ENCODE measurements around the gene TMEM150B.

Gene TMEM150B

DNA sequence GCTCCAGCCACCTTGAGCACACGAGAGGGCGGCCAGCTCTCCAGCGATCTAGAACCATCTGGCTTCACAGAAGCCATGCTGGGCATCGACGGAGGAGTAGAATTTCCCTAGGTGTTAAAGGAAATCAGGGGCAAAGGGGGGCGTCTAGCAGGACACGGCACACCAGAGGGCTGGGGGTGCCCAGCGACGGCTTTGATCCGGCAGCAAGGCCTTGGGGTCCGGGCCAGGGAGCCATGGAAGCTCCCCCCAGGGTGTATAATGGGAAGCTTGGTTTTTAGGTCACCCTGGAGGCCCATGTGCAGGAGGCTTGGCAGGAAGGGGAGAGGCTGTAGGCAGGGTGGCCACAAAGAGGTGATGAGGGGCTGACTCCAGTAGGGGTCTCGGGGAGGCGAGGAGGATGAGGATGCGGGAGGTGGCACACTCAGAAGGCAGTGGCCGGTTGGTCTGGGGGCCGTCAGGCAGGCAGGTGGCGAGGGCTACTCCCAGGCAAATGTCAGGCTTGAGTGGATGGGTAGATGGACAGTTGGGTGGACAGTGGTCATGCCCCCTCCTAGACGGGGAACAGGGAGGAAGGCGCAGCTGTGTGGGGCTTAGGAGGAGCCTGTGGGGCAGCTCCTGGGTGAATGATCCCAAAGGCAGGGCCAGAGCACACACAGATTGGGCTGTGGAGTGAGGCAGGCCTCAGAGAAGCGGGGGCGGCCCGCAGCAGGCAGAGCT lies 20.1 kb upstream of the TMEM150B start:
- no peak overlapping the region for H3K4me3 ChIP-seq
- H3K36me3 ChIP-seq (ENCODE audit: insufficient read depth, low read length) = no peaks in the 10 kb centered on the region; the same call in 1 of the 2 replicates
- no peak overlapping the region for H3K9ac ChIP-seq (ENCODE audit: insufficient read length)
- no peak overlapping the region for H3K27ac ChIP-seq
- no peak for DNase-seq (ENCODE audit: low read depth, low spot score)
- H3K9me3 ChIP-seq (ENCODE audit: low read depth, low read length) = no peaks in the 10 kb centered on the region
- TF ChIP-seq EZH2 (IDR thresholded peaks at IDR 0.05) (no peak), POLR2AphosphoS5 (IDR thresholded peaks at IDR 0.05; ENCODE audit: borderline replicate concordance, low read depth, low read length) (no peak), FOXP2 (optimal IDR thresholded peaks at IDR 0.05; ENCODE audit: control extremely low read depth, extremely low read length, insufficient read depth) (no peak)

- Histone ChIP-seq H3K9me3 (ENCODE audit: low read depth, low read length) (no peaks in the 10 kb centered on the region), H3K4me3 (no peak overlapping the region), H3K36me3 (ENCODE audit: insufficient read depth, low read length) (no peaks in the 10 kb centered on the region; the same call in 1 of the 2 replicates), H3K27ac (no peak overlapping the region), H3K9ac (ENCODE audit: insufficient read length) (no peak overlapping the region)
- TF ChIP-seq POLR2AphosphoS5 (IDR thresholded peaks at IDR 0.05; ENCODE audit: borderline replicate concordance, low read depth, low read length) (no peak), EZH2 (IDR thresholded peaks at IDR 0.05) (no peak), FOXP2 (optimal IDR thresholded peaks at IDR 0.05; ENCODE audit: control extremely low read depth, extremely low read length, insufficient read depth) (no peak)
- DNase-seq (ENCODE audit: low read depth, low spot score) = no peak
Measured at GRCh38 chr19:55344444-55344843, 19.3 kb upstream of the TMEM150B start.

GRCh38 chr19:55341595-55342531 lies 16.7 kb upstream of the TMEM150B start:
- Histone ChIP-seq H3K36me3 (ENCODE audit: insufficient read depth, low read length) (no peaks in the 10 kb centered on the region; the same call in 1 of the 2 replicates), H3K27ac (no peak overlapping the region), H3K9me3 (ENCODE audit: low read depth, low read length) (no peaks in the 10 kb centered on the region), H3K9ac (ENCODE audit: insufficient read length) (no peak overlapping the region), H3K4me3 (peak overlapping the region; percentile 81)
- DNase-seq (ENCODE audit: low read depth, low spot score) = no peak
- TF ChIP-seq EZH2 (IDR thresholded peaks at IDR 0.05) = no peak
- no peak for TF ChIP-seq FOXP2 (optimal IDR thresholded peaks at IDR 0.05; ENCODE audit: control extremely low read depth, extremely low read length, insufficient read depth)
- TF ChIP-seq POLR2AphosphoS5 (IDR thresholded peaks at IDR 0.05; ENCODE audit: borderline replicate concordance, low read depth, low read length) = no peak

GRCh38 chr19:55341171-55341588 lies 16.0 kb upstream of the TMEM150B start:
- H3K9me3 ChIP-seq (ENCODE audit: low read depth, low read length) = no peaks in the 10 kb centered on the region
- DNase-seq (ENCODE audit: low read depth, low spot score) = no peak
- peak overlapping the region; percentile 86 for H3K9ac ChIP-seq (ENCODE audit: insufficient read length)
- TF ChIP-seq FOXP2 (optimal IDR thresholded peaks at IDR 0.05; ENCODE audit: control extremely low read depth, extremely low read length, insufficient read depth) (no peak), EZH2 (IDR thresholded peaks at IDR 0.05) (no peak), POLR2AphosphoS5 (IDR thresholded peaks at IDR 0.05; ENCODE audit: borderline replicate concordance, low read depth, low read length) (no peak; the same call in 1 of the 2 replicates)
- H3K27ac ChIP-seq = no peak overlapping the region
- no peaks in the 10 kb centered on the region; the same call in 1 of the 2 replicates for H3K36me3 ChIP-seq (ENCODE audit: insufficient read depth, low read length)
- H3K4me3 ChIP-seq = peak overlapping the region; percentile 81

GRCh38 chr19:55340784-55341147 lies 15.6 kb upstream of the TMEM150B start:
- no peak for DNase-seq (ENCODE audit: low read depth, low spot score)
- peak overlapping the region; percentile 86 for H3K9ac ChIP-seq (ENCODE audit: insufficient read length)
- TF ChIP-seq POLR2AphosphoS5 (IDR thresholded peaks at IDR 0.05; ENCODE audit: borderline replicate concordance, low read depth, low read length) (no peak; the same call in 1 of the 2 replicates), FOXP2 (optimal IDR thresholded peaks at IDR 0.05; ENCODE audit: control extremely low read depth, extremely low read length, insufficient read depth) (no peak), EZH2 (IDR thresholded peaks at IDR 0.05) (no peak)
- H3K27ac ChIP-seq = no peak overlapping the region
- H3K36me3 ChIP-seq (ENCODE audit: insufficient read depth, low read length) = no peaks in the 10 kb centered on the region; the same call in 1 of the 2 replicates
- no peaks in the 10 kb centered on the region for H3K9me3 ChIP-seq (ENCODE audit: low read depth, low read length)
- peak overlapping the region; percentile 81 for H3K4me3 ChIP-seq

- Histone ChIP-seq H3K9me3 (ENCODE audit: low read depth, low read length) (no peaks in the 10 kb centered on the region), H3K4me3 (peak overlapping the region; percentile 81), H3K9ac (ENCODE audit: insufficient read length) (peak overlapping the region; percentile 86), H3K27ac (peak overlapping the region; percentile 65), H3K36me3 (ENCODE audit: insufficient read depth, low read length) (no peaks in the 10 kb centered on the region; the same call in 1 of the 2 replicates)
- no peak for DNase-seq (ENCODE audit: low read depth, low spot score)
- TF ChIP-seq FOXP2 (optimal IDR thresholded peaks at IDR 0.05; ENCODE audit: control extremely low read depth, extremely low read length, insufficient read depth) (no peak), EZH2 (IDR thresholded peaks at IDR 0.05) (no peak), POLR2AphosphoS5 (IDR thresholded peaks at IDR 0.05; ENCODE audit: borderline replicate concordance, low read depth, low read length) (peak; percentile 76)
Measured at GRCh38 chr19:55339889-55340783, 15.0 kb upstream of the TMEM150B start.

- peak within 1 kb of the TSS; percentile 86 for H3K9ac ChIP-seq (ENCODE audit: insufficient read length)
- no peaks in the 10 kb centered on the region; the same call in 1 of the 2 replicates for H3K36me3 ChIP-seq (ENCODE audit: insufficient read depth, low read length)
- no peaks in the 10 kb centered on the region for H3K9me3 ChIP-seq (ENCODE audit: low read depth, low read length)
- DNase-seq (ENCODE audit: low read depth, low spot score) = peak; percentile 100
- peak within 1 kb of the TSS; percentile 85 for H3K4me3 ChIP-seq
- H3K27ac ChIP-seq = peak within 1 kb of the TSS; percentile 78
- TF ChIP-seq POLR2AphosphoS5 (IDR thresholded peaks at IDR 0.05; ENCODE audit: borderline replicate concordance, low read depth, low read length) = peak; percentile 44
- TF ChIP-seq FOXP2 (optimal IDR thresholded peaks at IDR 0.05; ENCODE audit: control extremely low read depth, extremely low read length, insufficient read depth) = peak; percentile 47
- TF ChIP-seq EZH2 (IDR thresholded peaks at IDR 0.05) = no peak
Measured at GRCh38 chr19:55339105-55339888, 14.2 kb upstream of the TMEM150B start, which contains the start of gene KMT5C. Gene KMT5C, plus strand, starts transcription at chr19:55339876. Its CDS starts 2,061 bp downstream, at chr19:55341937.
